CD14-positive monocyte (primary cell): ENCODE measurements around the gene TMEM184B. TPM values are rescaled to one million over a fixed set of nuclear protein-coding genes. Genes with fewer than 3 reads are reported as not detected.
"Not testable (repeated sequence)": the region's sequence is repeated elsewhere in the genome, so short reads cannot be mapped to it uniquely, and the experiment has no call there.

ENCODE experiments used
- DNase-seq, 3 donors: peaks; one replicate each; pipeline ENCODE4 v3.0.0-alpha.2; 2011 to 2022
- H2AFZ ChIP-seq: 2 replicates; pipeline ENCODE4 v1.6.0; 2012; ENCODE audit warnings: mild to moderate bottlenecking, low read depth, low read length, inconsistent platforms; ENCODE audit not compliant: insufficient read depth, poor library complexity, severe bottlenecking
- H3K27ac ChIP-seq, 2 donors: 1 replicate in 1 of 2; 2 replicates in 1 of 2; pipeline ENCODE4 v1.5.1; 2012 to 2013; ENCODE audit warnings: low read length in 2 of 2, control low read depth in 1 of 2, inconsistent platforms in 1 of 2, low read depth in 1 of 2, mild to moderate bottlenecking in 1 of 2
- H3K27me3 ChIP-seq, 2 donors: one replicate each; pipeline versions ENCODE4 v1.6.0 to v1.6.1; 2011 to 2013; ENCODE audit warnings: low read length in 2 of 2; ENCODE audit not compliant: control insufficient read depth in 2 of 2, insufficient read depth in 2 of 2
- H3K36me3 ChIP-seq, 2 donors: replicated peaks in 1 of 2; 1 replicate in 1 of 2; 2 replicates in 1 of 2; pipeline versions ENCODE4 v1.5.1 to v1.6.1; 2012 to 2013; ENCODE audit warnings: low read length in 2 of 2, control low read depth in 1 of 2, inconsistent platforms in 1 of 2, mild to moderate bottlenecking in 1 of 2; ENCODE audit not compliant: insufficient read depth in 2 of 2, control insufficient read depth in 1 of 2
- H3K4me1 ChIP-seq, 2 donors: 1 replicate in 1 of 2; 2 replicates in 1 of 2; pipeline versions ENCODE4 v1.5.1 to v1.6.1; 2012 to 2013; ENCODE audit warnings: low read length in 2 of 2, control low read depth in 1 of 2, inconsistent platforms in 1 of 2, mild to moderate bottlenecking in 1 of 2, moderate library complexity in 1 of 2; ENCODE audit not compliant: insufficient read depth in 2 of 2, control insufficient read depth in 1 of 2
- H3K4me2 ChIP-seq: replicated peaks from 2 replicates; pipeline ENCODE3; 2012; ENCODE audit warnings: low read length, moderate library complexity, mild to moderate bottlenecking; ENCODE audit not compliant: poor library complexity, severe bottlenecking; ENCODE audit errors: extremely low read depth
- H3K4me3 ChIP-seq, 3 experiments: fragments of 200-600 bp in 1 of 3; sonication (generic) in 1 of 3; replicated peaks in 1 of 3; 1 replicate in 2 of 3; 2 replicates in 1 of 3; pipeline ENCODE4 v1.5.1; 2011 to 2013; ENCODE audit warnings: low read length in 3 of 3, mild to moderate bottlenecking in 3 of 3, control low read depth in 2 of 3, low read depth in 2 of 3, inconsistent platforms in 1 of 3, moderate library complexity in 1 of 3
- H3K79me2 ChIP-seq: 2 replicates; pipeline ENCODE4 v1.6.0; 2012; ENCODE audit warnings: mild to moderate bottlenecking, control low read depth, inconsistent platforms, low read length, moderate library complexity; ENCODE audit not compliant: insufficient read depth
- H3K9ac ChIP-seq: 2 replicates; pipeline ENCODE4 v1.6.0; 2017; ENCODE audit warnings: low read length, mild to moderate bottlenecking; ENCODE audit not compliant: insufficient read depth, poor library complexity, severe bottlenecking
- H3K9me3 ChIP-seq, 2 donors: replicated peaks in 1 of 2; 1 replicate in 1 of 2; 2 replicates in 1 of 2; pipeline versions ENCODE4 v1.5.1 to v1.6.1; 2012 to 2013; ENCODE audit warnings: low read length in 2 of 2, control low read depth in 1 of 2; ENCODE audit not compliant: control insufficient read depth in 1 of 2, insufficient read depth in 1 of 2
- H4K20me1 ChIP-seq: 2 replicates; pipeline ENCODE4 v1.6.0; 2012; ENCODE audit warnings: mild to moderate bottlenecking, low read length, control low read depth, moderate library complexity; ENCODE audit not compliant: insufficient read depth
- H3K27ac Mint-ChIP-seq, 7 donors: one replicate each; pipeline ENCODE4 v1.8.0; 2020; ENCODE audit warnings: mild to moderate bottlenecking in 7 of 7, mixed read lengths in 7 of 7, moderate library complexity in 6 of 7, inconsistent platforms in 2 of 7
- H3K27me3 Mint-ChIP-seq, 3 donors: one replicate each; pipeline ENCODE4 v1.8.0; 2021 to 2022; ENCODE audit warnings: low read depth in 3 of 3, mild to moderate bottlenecking in 3 of 3, mixed read lengths in 3 of 3, moderate library complexity in 3 of 3, inconsistent platforms in 1 of 3
- H3K36me3 Mint-ChIP-seq, 2 donors: one replicate each; pipeline ENCODE4 v1.8.0; 2020; ENCODE audit warnings: mixed read lengths in 2 of 2, inconsistent platforms in 1 of 2, mild to moderate bottlenecking in 1 of 2
- H3K4me1 Mint-ChIP-seq: one replicate; pipeline ENCODE4 v1.8.0; 2020; ENCODE audit warnings: mild to moderate bottlenecking, mixed read lengths
- H3K4me3 Mint-ChIP-seq, 2 donors: one replicate each; pipeline ENCODE4 v1.8.0; 2020; ENCODE audit warnings: mild to moderate bottlenecking in 2 of 2, mixed read lengths in 2 of 2, moderate library complexity in 1 of 2
- H3K9me3 Mint-ChIP-seq, 7 donors: one replicate each; pipeline ENCODE4 v1.8.0; 2020 to 2022; ENCODE audit warnings: mixed read lengths in 7 of 7, mild to moderate bottlenecking in 6 of 7, moderate library complexity in 6 of 7, inconsistent platforms in 2 of 7
- CTCF ChIP-seq: fragments of 200-600 bp; IDR thresholded peaks from one replicate; pipeline ENCODE4 v1.8.0; 2022; ENCODE audit warnings: antibody characterized with exemption, mild to moderate bottlenecking
- WGBS: methylation state at CpG from one replicate; pipeline ENCODE4 v1.1.5; 2013; ENCODE audit warnings: missing lambda C conversion rate; ENCODE audit not compliant: insufficient coverage; 5-methylcytosine and 5-hydroxymethylcytosine counted together
- intact Hi-C, 2 donors: fragments of 100-400 bp; cut with micrococcal nuclease; formaldehyde crosslinking; loops; one replicate each; pipeline versions ENCODE4 v1.15.0 to v1.15.1; 2023
- polyA plus RNA-seq, 3 donors: library from polyadenylated mRNA; depleted of rRNA in 1 of 3; unstranded in 2 of 3; stranded (reverse) in 1 of 3; fragments of 300-500 nt in 2 of 3; fragments of >200 nt in 1 of 3; fragmentation: Illumina TruSeq in 2 of 3; gene quantifications; 1 replicate in 2 of 3; 2 replicates in 1 of 3; pipeline ENCODE4 v1.2.3, GENCODE V29; 2012 to 2021

Gene TMEM184B
- polyA plus RNA-seq, 3 donors: 7.4 to 17.7 (median 10.6) TPM

GRCh38 chr22:38235240-38235850 is 37.5 kb downstream of the TMEM184B start:
- no peak overlapping the region for H3K9ac ChIP-seq
- Mint-ChIP-seq H3K36me3 (peaks cover 71 to 90% of the 10 kb centered on the region in 2 donors), H3K4me3 (no peak overlapping the region), H3K9me3 (no peaks in the 10 kb centered on the region), H3K4me1 (peaks cover 6% of the 10 kb centered on the region), H3K27me3 (peaks cover 0 to 5% (median 0%) of the 10 kb centered on the region in 3 donors), H3K27ac (no peak overlapping the region)
- peaks cover 3 to 8% of the 10 kb centered on the region in 2 donors for H3K4me1 ChIP-seq
- H3K9me3 ChIP-seq: no peaks in the 10 kb centered on the region
- WGBS: 95% methylated on average over 6 of the region's 14 CpGs
- H3K36me3 ChIP-seq: peaks cover 25 to 75% of the 10 kb centered on the region in 2 donors
- TF ChIP-seq CTCF: no peak
- H3K4me3 ChIP-seq: no peak overlapping the region
- no peak overlapping the region for H3K4me2 ChIP-seq
- H4K20me1 ChIP-seq: no peaks in the 10 kb centered on the region
- no peak overlapping the region for H2AFZ ChIP-seq
- DNase-seq: no peak
- intact Hi-C loops: no loop called here
- H3K27ac ChIP-seq: no peak overlapping the region
- H3K27me3 ChIP-seq: no peaks in the 10 kb centered on the region
- H3K79me2 ChIP-seq: no peaks in the 10 kb centered on the region

- not testable (repeated sequence) for H3K9me3 Mint-ChIP-seq, H3K27ac ChIP-seq, H4K20me1 ChIP-seq, H3K27ac Mint-ChIP-seq, H3K4me3 Mint-ChIP-seq, H2AFZ ChIP-seq, H3K27me3 ChIP-seq, H3K4me2 ChIP-seq, H3K4me3 ChIP-seq, H3K79me2 ChIP-seq, DNase-seq, H3K9ac ChIP-seq, H3K9me3 ChIP-seq, H3K27me3 Mint-ChIP-seq
- peaks cover 15% of the 10 kb centered on the region for H3K4me1 Mint-ChIP-seq
- H3K36me3 Mint-ChIP-seq: peaks cover 64 to 79% of the 10 kb centered on the region in 2 donors
- Histone ChIP-seq H3K4me1 (peaks cover 8 to 21% of the 10 kb centered on the region in 2 donors), H3K36me3 (peaks cover 25 to 68% of the 10 kb centered on the region in 2 donors)
- intact Hi-C loops: loop anchor here in 1 of 2 donors (5.0 kb wide), 1 partner anchor 177 kb away; the partner anchor contains the start of gene PICK1
- 100% methylated on average over 7 of the region's 10 CpGs for WGBS
Measured at GRCh38 chr22:38233856-38234255, 39.0 kb downstream of the TMEM184B start.
